Stimulated activated CD8-positive, alpha-beta memory T cell treated with anti-CD3 and anti-CD28 coated beads, Interleukin-7, amount 100 ng/mL, for 4 hours (primary cell): ENCODE measurements around the gene HERPUD1.
"Not testable (repeated sequence)": the region's sequence is repeated elsewhere in the genome, so short reads cannot be mapped to it uniquely, and the experiment has no call there.

Source experiments
- DNase-seq, 2 donors: peaks; one replicate each; pipeline ENCODE4 v3.0.0-alpha.2; 2020; ENCODE audit warnings: low read depth in 2 of 2

Gene HERPUD1

DNA sequence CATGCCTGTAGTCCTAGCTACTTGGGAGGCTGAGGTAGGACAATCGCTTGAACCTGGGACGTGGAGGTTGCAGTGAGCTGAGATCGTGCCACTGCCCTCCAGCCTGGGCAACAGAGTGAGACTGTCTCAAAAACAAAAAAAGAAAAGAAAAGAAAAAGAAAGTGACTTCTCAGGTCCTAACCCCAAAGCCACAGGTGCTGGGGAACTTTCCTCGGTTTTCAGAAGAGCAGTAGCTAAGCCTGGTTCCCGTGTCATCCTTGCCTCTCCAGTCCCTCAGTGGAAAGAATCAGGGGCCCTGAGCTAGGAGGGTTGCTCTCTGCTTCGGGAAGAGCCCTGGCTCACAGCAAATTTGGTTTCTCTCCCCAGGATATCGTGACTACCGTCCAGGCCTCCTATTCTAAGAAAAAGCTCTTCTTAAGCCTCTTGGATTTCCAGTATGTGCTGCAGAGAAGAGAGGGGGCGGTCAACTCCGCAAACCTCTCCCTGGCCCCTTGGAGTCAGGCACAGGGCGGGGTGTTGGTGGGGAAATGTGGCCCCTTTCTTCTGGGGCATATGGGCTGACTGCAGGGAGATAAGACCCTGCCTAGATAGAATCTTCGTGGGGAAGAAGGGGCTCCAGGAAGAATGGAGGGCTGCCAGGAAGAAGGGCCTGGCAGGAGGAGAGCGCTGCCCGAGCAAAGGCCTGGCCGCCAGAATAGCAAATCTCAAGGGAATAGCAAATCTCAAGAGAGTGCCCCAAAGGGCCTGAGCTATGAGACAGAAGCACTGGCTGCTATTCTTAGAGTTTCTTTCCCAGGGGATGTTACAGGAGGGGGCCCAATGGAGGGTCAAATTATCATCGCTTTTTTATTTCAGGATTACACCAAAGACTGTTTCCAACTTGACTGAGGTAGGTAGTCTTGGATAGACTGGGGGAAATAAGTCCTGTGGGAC is 49.1 kb downstream of the HERPUD1 start:
- no peak for DNase-seq

- no peak for DNase-seq
Observed at GRCh38 chr16:56981729-56982271, 49.9 kb downstream of the HERPUD1 start.

DNA sequence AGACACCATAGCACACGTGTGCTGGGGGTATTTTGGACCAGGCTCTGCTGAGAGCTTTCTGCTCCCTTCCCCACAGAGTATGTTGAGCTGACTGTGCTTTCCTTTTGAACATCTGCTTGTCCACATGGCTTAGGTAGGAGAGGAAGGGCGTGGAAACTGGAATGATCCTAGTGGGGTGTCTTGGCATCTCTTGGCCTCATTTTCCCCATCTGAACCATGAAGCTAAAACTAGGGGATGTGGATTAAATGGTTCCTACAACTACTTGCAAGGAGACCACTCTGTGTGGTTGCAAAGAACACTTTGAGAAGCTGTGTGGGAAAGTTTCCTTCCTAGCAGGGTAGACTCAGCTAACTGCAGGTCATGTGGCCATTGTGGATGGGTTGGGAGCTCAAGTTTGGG is 50.8 kb downstream of the HERPUD1 start:
- no peak for DNase-seq

DNA sequence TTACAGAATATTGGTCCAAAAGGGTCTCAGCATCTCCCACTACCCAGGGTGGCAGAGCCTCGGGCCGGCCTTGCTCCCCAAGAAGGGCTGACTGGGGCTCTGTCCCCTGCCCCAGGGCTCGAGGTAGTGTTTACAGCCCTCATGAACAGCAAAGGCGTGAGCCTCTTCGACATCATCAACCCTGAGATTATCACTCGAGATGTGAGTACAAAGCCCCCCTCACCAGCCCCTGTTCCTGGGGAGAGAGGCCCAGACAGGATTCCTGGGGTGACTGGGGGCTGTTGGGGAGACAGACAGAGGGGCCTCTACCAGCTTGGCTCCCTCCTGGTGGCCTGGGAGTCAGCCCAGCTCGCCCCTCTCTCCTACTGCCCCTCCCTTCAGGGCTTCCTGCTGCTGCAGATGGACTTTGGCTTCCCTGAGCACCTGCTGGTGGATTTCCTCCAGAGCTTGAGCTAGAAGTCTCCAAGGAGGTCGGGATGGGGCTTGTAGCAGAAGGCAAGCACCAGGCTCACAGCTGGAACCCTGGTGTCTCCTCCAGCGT is 51.3 kb downstream of the HERPUD1 start:
- DNase-seq, result no peak

- DNase-seq, result no peak
Observed at GRCh38 chr16:56984639-56985038, 52.7 kb downstream of the HERPUD1 start.

DNA sequence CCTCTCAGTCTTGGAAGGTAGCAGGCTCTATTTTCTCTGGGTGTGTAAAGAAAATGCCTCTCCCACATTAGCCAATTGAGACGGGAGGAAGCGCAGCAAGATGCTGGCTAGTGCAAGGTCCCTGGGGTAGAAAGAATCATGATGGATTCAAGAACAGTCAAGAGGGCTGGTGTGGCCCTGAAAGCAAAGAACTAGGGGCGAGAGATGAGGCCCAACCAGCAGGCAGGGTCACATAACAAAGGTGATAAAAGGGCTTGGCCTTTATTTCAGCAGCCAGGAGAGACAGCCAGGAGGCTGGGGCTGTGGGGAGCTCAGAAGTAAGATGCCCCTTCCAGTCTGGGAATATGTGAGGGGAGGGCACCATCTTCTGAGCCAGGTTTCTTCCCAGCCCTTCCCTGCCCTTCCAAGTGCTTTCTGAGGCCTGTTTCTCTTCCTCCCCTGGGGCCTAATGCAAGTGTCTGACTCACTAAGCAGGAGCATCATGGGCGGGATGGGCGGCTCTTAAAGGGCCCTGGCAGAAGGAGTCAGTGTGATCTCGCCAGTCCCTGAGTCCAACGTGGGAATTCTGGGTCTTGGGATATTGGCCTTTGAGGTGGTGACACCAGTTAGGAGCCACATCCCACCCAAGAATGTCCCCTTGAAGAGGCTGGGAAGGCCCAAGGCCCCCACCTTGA is 53.5 kb downstream of the HERPUD1 start:
- no peak for DNase-seq

DNA sequence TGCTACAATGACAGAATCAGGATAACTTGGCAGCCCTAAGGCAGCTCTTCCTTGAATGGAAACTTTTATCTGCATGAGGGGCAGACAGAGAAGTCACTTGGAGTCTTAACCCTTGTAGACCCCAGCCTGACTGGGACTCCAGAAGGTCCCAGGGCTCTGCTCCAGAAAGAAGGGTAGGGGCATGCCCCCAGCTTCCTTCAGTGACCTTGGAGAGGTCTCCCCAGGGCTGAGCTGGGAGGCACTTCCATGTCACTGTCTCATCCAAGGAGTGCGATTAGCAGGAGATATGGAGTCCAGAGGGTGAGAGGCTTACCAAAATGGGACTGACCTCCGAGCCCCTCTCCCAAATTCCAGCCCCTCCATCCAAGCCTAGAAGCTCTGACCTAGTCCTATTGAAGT is 54.0 kb downstream of the HERPUD1 start:
- DNase-seq, result no peak

DNA sequence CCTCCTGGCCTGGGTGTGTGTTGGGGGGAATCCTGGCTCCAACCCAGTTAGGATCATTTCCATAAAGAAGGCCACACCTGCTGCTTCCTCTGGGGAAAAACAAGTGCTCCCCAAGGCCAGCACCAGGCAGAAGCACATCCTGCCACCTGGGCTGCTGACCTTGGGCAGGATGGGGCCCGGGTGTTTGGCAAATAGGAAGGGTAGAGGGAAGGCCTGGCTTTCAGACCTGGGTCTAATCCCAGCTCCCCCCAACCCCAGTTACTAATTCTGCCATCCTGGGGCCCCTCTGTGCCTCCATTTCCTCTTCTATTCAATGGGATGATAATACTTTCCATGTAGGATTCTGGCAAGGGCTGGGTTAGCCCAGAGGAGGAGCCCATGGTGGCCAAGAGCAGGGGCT is 54.4 kb downstream of the HERPUD1 start:
- DNase-seq, result no peak

GRCh38 chr16:56986908-56987307 is 55.0 kb downstream of the HERPUD1 start:
- DNase-seq, result not testable (repeated sequence)

- DNase-seq, result no peak
Observed at GRCh38 chr16:56987692-56988091, 55.8 kb downstream of the HERPUD1 start.

- DNase-seq, result no peak
Observed at GRCh38 chr16:56988161-56988947, 56.4 kb downstream of the HERPUD1 start.

DNA sequence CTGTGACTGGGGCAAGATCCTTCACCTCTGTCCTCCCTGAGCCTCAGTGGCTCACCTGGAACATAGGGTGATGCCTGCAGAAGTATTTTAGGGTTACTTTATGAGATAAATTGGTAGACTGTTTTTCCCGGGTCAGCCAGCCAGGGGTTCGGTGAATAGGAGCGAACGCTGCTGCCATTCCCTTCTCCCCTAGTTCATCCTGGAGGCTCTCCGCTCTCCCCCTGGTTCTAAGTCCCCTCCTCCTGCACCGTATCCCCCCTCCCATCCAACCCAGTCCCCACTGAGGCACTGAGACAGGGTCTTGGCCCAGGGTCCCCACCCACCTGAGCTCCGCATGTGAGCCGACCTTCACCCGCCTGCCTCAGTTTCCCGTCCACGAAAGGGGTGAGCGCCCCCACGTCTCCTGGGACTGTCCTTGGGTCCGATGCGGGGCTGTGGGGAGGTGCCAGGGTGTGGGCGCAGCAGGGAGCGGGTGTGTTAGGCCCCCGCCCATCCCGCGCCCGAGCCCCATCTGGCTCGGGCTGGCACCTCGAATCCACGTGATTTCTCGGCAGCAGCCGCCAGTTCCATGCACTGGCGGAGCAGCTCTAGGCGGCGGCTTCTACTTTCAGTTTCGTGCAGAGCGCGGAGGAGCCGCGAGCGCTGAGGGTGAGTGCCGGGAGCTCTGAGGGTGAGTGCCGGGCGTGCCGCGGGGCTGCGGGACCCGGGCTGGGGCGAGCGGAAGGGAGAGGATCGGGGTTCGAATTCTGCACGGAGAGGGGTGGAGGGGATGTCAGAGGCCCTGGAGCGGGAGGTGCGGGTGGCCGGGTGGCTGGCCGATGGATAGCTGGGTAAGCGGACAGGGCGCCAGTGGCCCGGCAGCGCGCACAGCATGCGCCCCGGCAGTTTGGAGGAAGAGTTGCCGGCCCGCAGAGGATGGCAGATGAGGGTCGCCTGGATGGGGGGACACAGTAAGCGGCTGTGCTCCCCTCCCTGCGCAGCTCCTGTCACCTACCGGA is 57.3 kb downstream of the HERPUD1 start, which contains the start of gene NLRC5:
Gene NLRC5, plus strand, starts transcription at position 610 of the 998 bp plus-strand sequence. CDS start 31,156 bp downstream, outside the sequence.
- DNase-seq, result peak; percentile 90 to 92

- no peak for DNase-seq
Observed at GRCh38 chr16:56989988-56990387, 58.0 kb downstream of the HERPUD1 start.

- no peak for DNase-seq
Observed at GRCh38 chr16:56990407-56991286, 58.7 kb downstream of the HERPUD1 start.

- not testable (repeated sequence) for DNase-seq
Observed at GRCh38 chr16:56992431-56992830, 60.5 kb downstream of the HERPUD1 start.

- DNase-seq, result no peak
Observed at GRCh38 chr16:56993204-56993603, 61.3 kb downstream of the HERPUD1 start.

DNA sequence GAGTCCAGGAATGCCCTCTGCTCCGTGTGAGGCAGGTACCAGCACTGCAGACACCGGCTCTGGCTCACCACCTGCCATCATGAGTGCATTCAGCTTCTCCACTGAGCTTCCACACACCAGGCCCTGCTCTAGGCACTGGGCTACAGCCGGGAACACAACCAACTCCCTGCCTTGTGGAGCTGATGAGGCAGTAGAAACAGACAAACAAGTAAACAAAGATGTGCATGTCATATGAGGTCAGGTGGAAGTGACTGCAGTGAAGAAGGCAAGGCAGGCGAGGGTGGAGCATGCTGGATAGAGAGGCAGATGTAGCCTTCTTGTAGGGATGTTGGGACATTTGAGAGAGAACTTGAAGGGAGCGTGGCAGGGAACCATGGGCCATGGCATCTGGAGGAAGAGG is 62.4 kb downstream of the HERPUD1 start:
- no peak for DNase-seq
